Activated naive CD4-positive, alpha-beta T cell treated with anti-CD3 and anti-CD28 coated beads for 36 hours (primary cell): ENCODE results near the gene NSD2. TPM values are rescaled to one million over a fixed set of nuclear protein-coding genes. Genes with fewer than 3 reads are reported as not detected.

Source experiments
- CTCF ChIA-PET: fragments of 350-600 bp; sonication (Branson Sonifier 250); formaldehyde crosslinking; loops from one replicate; lab custom pipeline; 2021; ENCODE audit warnings: antibody characterized with exemption; lab: Charles Lee
- DNase-seq: peaks from one replicate; pipeline ENCODE4 v3.0.0-alpha.2; 2020
- H3K27ac Mint-ChIP-seq: one replicate; pipeline ENCODE4 v1.8.0; 2021; ENCODE audit warnings: mild to moderate bottlenecking, mixed read lengths
- H3K27me3 Mint-ChIP-seq: one replicate; pipeline ENCODE4 v1.8.0; 2021; ENCODE audit warnings: low read depth, mixed read lengths
- H3K36me3 Mint-ChIP-seq: one replicate; pipeline ENCODE4 v1.8.0; 2021; ENCODE audit warnings: low read depth, mixed read lengths
- H3K4me1 Mint-ChIP-seq: one replicate; pipeline ENCODE4 v1.8.0; 2021; ENCODE audit warnings: low read depth, mixed read lengths
- H3K4me3 Mint-ChIP-seq: one replicate; pipeline ENCODE4 v1.8.0; 2021; ENCODE audit warnings: mild to moderate bottlenecking, moderate library complexity, mixed read lengths
- H3K9me3 Mint-ChIP-seq: one replicate; pipeline ENCODE4 v1.8.0; 2021; ENCODE audit warnings: mixed read lengths
- intact Hi-C: fragments of 100-400 bp; cut with micrococcal nuclease; formaldehyde crosslinking; loops from one replicate; pipeline ENCODE4 v1.15.1; 2023
- total RNA-seq, 2 experiments: library from RNA; stranded (reverse); gene quantifications; one replicate each; pipeline ENCODE4 v1.2.3, GENCODE V29; 2021

Gene NSD2
- total RNA-seq, 2 experiments from 2014 or later = 246 to 250 TPM

GRCh38 chr4:1859389-1859753 is 11.8 kb upstream of the NSD2 start:
- no peak for DNase-seq
- peaks cover 4% of the 10 kb centered on the region for H3K36me3 Mint-ChIP-seq
- no peak overlapping the region for H3K27ac Mint-ChIP-seq
- intact Hi-C loops = loop anchor here (5.0 kb wide), 2 partner anchors 558 to 612 kb away; partner anchors contain the start of genes CFAP99, CTBP1 and ZFYVE28
- CTCF ChIA-PET = interaction anchor here (1.1 kb wide), 1 partner anchor 40 kb away, joined by 4 read pairs; no protein-coding TSS in a partner anchor
- no peaks in the 10 kb centered on the region for H3K27me3 Mint-ChIP-seq
- no peaks in the 10 kb centered on the region for H3K9me3 Mint-ChIP-seq
- H3K4me1 Mint-ChIP-seq = peaks cover 35% of the 10 kb centered on the region
- H3K4me3 Mint-ChIP-seq = no peak overlapping the region

- Mint-ChIP-seq H3K4me1 (peaks cover 23% of the 10 kb centered on the region), H3K27me3 (no peaks in the 10 kb centered on the region), H3K36me3 (no peaks in the 10 kb centered on the region), H3K9me3 (no peaks in the 10 kb centered on the region), H3K4me3 (peak overlapping the region; percentile 58), H3K27ac (no peak overlapping the region)
- intact Hi-C loops = no loop called here
- DNase-seq = no peak
- CTCF ChIA-PET = interaction anchor here (1.1 to 1.2 kb wide), 2 partner anchors 37 to 41 kb away, joined by 4 to 11 read pairs; no protein-coding TSS in a partner anchor
These were observed 8.9 kb upstream of the NSD2 start for GRCh38 chr4:1862055-1862911.

- no peak for DNase-seq
- CTCF ChIA-PET = no interaction called here
- H3K4me3 Mint-ChIP-seq = no peak overlapping the region
- intact Hi-C loops = no loop called here
- no peak overlapping the region for H3K27ac Mint-ChIP-seq
- H3K36me3 Mint-ChIP-seq = no peaks in the 10 kb centered on the region
- H3K4me1 Mint-ChIP-seq = peaks cover 23% of the 10 kb centered on the region
- no peaks in the 10 kb centered on the region for H3K9me3 Mint-ChIP-seq
- H3K27me3 Mint-ChIP-seq = no peaks in the 10 kb centered on the region
These were observed 8.3 kb upstream of the NSD2 start for GRCh38 chr4:1862961-1863296.

GRCh38 chr4:1863297-1864033 is 7.7 kb upstream of the NSD2 start:
- intact Hi-C loops = no loop called here
- H3K27me3 Mint-ChIP-seq = no peaks in the 10 kb centered on the region
- DNase-seq = no peak
- no peaks in the 10 kb centered on the region for H3K9me3 Mint-ChIP-seq
- H3K36me3 Mint-ChIP-seq = no peaks in the 10 kb centered on the region
- CTCF ChIA-PET = interaction anchor here (0.8 kb wide), 1 partner anchor 47 kb away, joined by 3 read pairs; no protein-coding TSS in a partner anchor
- H3K27ac Mint-ChIP-seq = no peak overlapping the region
- no peak overlapping the region for H3K4me3 Mint-ChIP-seq
- peaks cover 23% of the 10 kb centered on the region for H3K4me1 Mint-ChIP-seq

- no peaks in the 10 kb centered on the region for H3K27me3 Mint-ChIP-seq
- CTCF ChIA-PET = interaction anchor here (0.8 kb wide), 1 partner anchor 46 kb away, joined by 3 read pairs; no protein-coding TSS in a partner anchor
- H3K9me3 Mint-ChIP-seq = no peaks in the 10 kb centered on the region
- H3K4me3 Mint-ChIP-seq = no peak overlapping the region
- H3K4me1 Mint-ChIP-seq = peaks cover 25% of the 10 kb centered on the region
- no peak overlapping the region for H3K27ac Mint-ChIP-seq
- H3K36me3 Mint-ChIP-seq = no peaks in the 10 kb centered on the region
- intact Hi-C loops = no loop called here
- DNase-seq = no peak
These were observed 6.9 kb upstream of the NSD2 start for GRCh38 chr4:1864076-1865008.

GRCh38 chr4:1866189-1866661 is 5.0 kb upstream of the NSD2 start:
- no peaks in the 10 kb centered on the region for H3K27me3 Mint-ChIP-seq
- H3K27ac Mint-ChIP-seq = no peak overlapping the region
- no peaks in the 10 kb centered on the region for H3K9me3 Mint-ChIP-seq
- H3K4me1 Mint-ChIP-seq = peaks cover 29% of the 10 kb centered on the region
- CTCF ChIA-PET = interaction anchor here (0.5 kb wide), 1 partner anchor 33 kb away, joined by 3 read pairs; no protein-coding TSS in a partner anchor
- H3K36me3 Mint-ChIP-seq = peaks cover 3% of the 10 kb centered on the region
- H3K4me3 Mint-ChIP-seq = no peak overlapping the region
- intact Hi-C loops = no loop called here
- no peak for DNase-seq

- Mint-ChIP-seq H3K9me3 (no peaks in the 10 kb centered on the region), H3K27me3 (no peaks in the 10 kb centered on the region), H3K36me3 (peaks cover 6% of the 10 kb centered on the region), H3K4me3 (no peak overlapping the region), H3K4me1 (peaks cover 19% of the 10 kb centered on the region), H3K27ac (no peak overlapping the region)
- CTCF ChIA-PET = no interaction called here
- intact Hi-C loops = no loop called here
- DNase-seq = no peak
These were observed 2.9 kb upstream of the NSD2 start for GRCh38 chr4:1868293-1868692.

- Mint-ChIP-seq H3K4me3 (no peak overlapping the region), H3K4me1 (peaks cover 23% of the 10 kb centered on the region), H3K27me3 (no peaks in the 10 kb centered on the region), H3K27ac (no peak overlapping the region), H3K9me3 (no peaks in the 10 kb centered on the region), H3K36me3 (peaks cover 7% of the 10 kb centered on the region)
- intact Hi-C loops = no loop called here
- CTCF ChIA-PET = no interaction called here
- DNase-seq = no peak
These were observed 2.3 kb upstream of the NSD2 start for GRCh38 chr4:1868912-1869311.

- intact Hi-C loops = loop anchor here (1.0 to 10.0 kb wide), 9 partner anchors 13 to 1095 kb away; partner anchors contain the start of genes GRK4, HAUS3, LETM1 and NELFA
- no peaks in the 10 kb centered on the region for H3K9me3 Mint-ChIP-seq
- H3K27ac Mint-ChIP-seq = peak overlapping the region; percentile 91
- peaks cover 31% of the 10 kb centered on the region for H3K4me1 Mint-ChIP-seq
- DNase-seq = peak; percentile 21
- H3K4me3 Mint-ChIP-seq = peak overlapping the region; percentile 82
- peaks cover 15% of the 10 kb centered on the region for H3K36me3 Mint-ChIP-seq
- CTCF ChIA-PET = no interaction called here
- H3K27me3 Mint-ChIP-seq = no peaks in the 10 kb centered on the region
These were observed 1.5 kb upstream of the NSD2 start for GRCh38 chr4:1869530-1870327.

GRCh38 chr4:1870328-1870577 is 940 bp upstream of the NSD2 start:
- intact Hi-C loops = loop anchor here (1.0 to 10.0 kb wide), 9 partner anchors 14 to 1095 kb away; partner anchors contain the start of genes GRK4, HAUS3, LETM1 and NELFA
- peaks cover 34% of the 10 kb centered on the region for H3K4me1 Mint-ChIP-seq
- no peaks in the 10 kb centered on the region for H3K9me3 Mint-ChIP-seq

GRCh38 chr4:1871471-1872021 is 353 bp downstream of the NSD2 start:
- Mint-ChIP-seq H3K4me1 (peaks cover 35% of the 10 kb centered on the region), H3K27me3 (no peaks in the 10 kb centered on the region), H3K4me3 (peak overlapping the region; percentile 43), H3K27ac (no peak overlapping the region), H3K36me3 (peaks cover 15% of the 10 kb centered on the region), H3K9me3 (no peaks in the 10 kb centered on the region)
- CTCF ChIA-PET = no interaction called here
- intact Hi-C loops = loop anchor here (2.0 to 10.0 kb wide), 7 partner anchors 159 to 1093 kb away; partner anchors contain the start of genes GRK4, HAUS3, NOP14 and POLN
- no peak for DNase-seq

More at GRCh38 chr4:1870328-1870577, 940 bp upstream of the NSD2 start:
- Mint-ChIP-seq H3K36me3 (peaks cover 15% of the 10 kb centered on the region), H3K4me3 (peak overlapping the region; percentile 82), H3K27ac (peak overlapping the region; percentile 91), H3K27me3 (no peaks in the 10 kb centered on the region)
- DNase-seq = peak; percentile 92
- CTCF ChIA-PET = no interaction called here
